Muscle layer of colon (tissue), 2 donors: ENCODE measurements around the gene TMEM14C.

Source experiments
- H3K27ac ChIP-seq: one replicate; pipeline ENCODE4 v1.7.0; 2013; ENCODE audit warnings: low read depth, mild to moderate bottlenecking, low read length, moderate library complexity
- H3K27me3 ChIP-seq, 2 donors: one replicate each; pipeline ENCODE4 v1.7.0; 2013; ENCODE audit warnings: low read length in 2 of 2, mild to moderate bottlenecking in 2 of 2; ENCODE audit not compliant: insufficient read depth in 2 of 2, control insufficient read depth in 1 of 2
- H3K36me3 ChIP-seq: one replicate; pipeline ENCODE4 v1.7.0; 2013; ENCODE audit warnings: mild to moderate bottlenecking, low read length; ENCODE audit not compliant: insufficient read depth
- H3K4me1 ChIP-seq: one replicate; pipeline ENCODE4 v1.7.0; 2013; ENCODE audit warnings: mild to moderate bottlenecking, low read length; ENCODE audit not compliant: insufficient read depth
- H3K4me3 ChIP-seq, 2 donors: one replicate each; pipeline ENCODE4 v1.7.0; 2013; ENCODE audit warnings: low read length in 2 of 2, low read depth in 1 of 2, mild to moderate bottlenecking in 1 of 2, moderate library complexity in 1 of 2
- H3K9ac ChIP-seq: one replicate; pipeline ENCODE4 v1.7.0; 2013; ENCODE audit warnings: low read length
- H3K9me3 ChIP-seq: one replicate; pipeline ENCODE4 v1.7.0; 2013; ENCODE audit warnings: mild to moderate bottlenecking, low read length
- donor health status: abdominal sarcoma.
- donor health status: Adenocarcinoma of cecum.

TMEM14C gene

GRCh38 chr6:10722820-10723566 lies at the start of gene TMEM14C:
TSS of gene TMEM14C (plus strand) at chr6:10723070. CDS start at chr6:10724614, 1,544 bp downstream.
- Histone ChIP-seq H3K4me3 (peak within 1 kb of the TSS; percentile 77 to 93), H3K9ac (peak within 1 kb of the TSS; percentile 73), H3K27ac (peak within 1 kb of the TSS; percentile 92), H3K36me3 (peaks cover 13% of the 10 kb centered on the region), H3K27me3 (no peaks in the 10 kb centered on the region), H3K4me1 (peaks cover 31% of the 10 kb centered on the region), H3K9me3 (no peaks in the 10 kb centered on the region)

- Histone ChIP-seq H3K9me3 (no peaks in the 10 kb centered on the region), H3K9ac (no peak overlapping the region), H3K36me3 (no peaks in the 10 kb centered on the region), H3K4me1 (no peaks in the 10 kb centered on the region), H3K27ac (no peak overlapping the region), H3K27me3 (no peaks in the 10 kb centered on the region), H3K4me3 (no peak overlapping the region)
These were observed 46.5 kb upstream of the TMEM14C start for GRCh38 chr6:10676403-10676802.

- Histone ChIP-seq H3K4me3 (no peak overlapping the region), H3K4me1 (no peaks in the 10 kb centered on the region), H3K9me3 (no peaks in the 10 kb centered on the region), H3K9ac (no peak overlapping the region), H3K27ac (no peak overlapping the region), H3K36me3 (no peaks in the 10 kb centered on the region), H3K27me3 (no peaks in the 10 kb centered on the region)
These were observed 44.4 kb upstream of the TMEM14C start for GRCh38 chr6:10678456-10678855.

- H3K27me3 ChIP-seq: no peaks in the 10 kb centered on the region
- H3K27ac ChIP-seq: no peak overlapping the region
- no peak overlapping the region for H3K9ac ChIP-seq
- H3K9me3 ChIP-seq: no peaks in the 10 kb centered on the region
- no peaks in the 10 kb centered on the region for H3K36me3 ChIP-seq
- no peak overlapping the region for H3K4me3 ChIP-seq
- no peaks in the 10 kb centered on the region for H3K4me1 ChIP-seq
These were observed 41.1 kb upstream of the TMEM14C start for GRCh38 chr6:10681795-10682194.

GRCh38 chr6:10682355-10682988 lies 40.4 kb upstream of the TMEM14C start:
- H3K4me3 ChIP-seq: no peak overlapping the region
- no peaks in the 10 kb centered on the region for H3K36me3 ChIP-seq
- no peaks in the 10 kb centered on the region for H3K27me3 ChIP-seq
- H3K9ac ChIP-seq: no peak overlapping the region
- H3K9me3 ChIP-seq: no peaks in the 10 kb centered on the region
- H3K27ac ChIP-seq: no peak overlapping the region
- no peaks in the 10 kb centered on the region for H3K4me1 ChIP-seq

GRCh38 chr6:10684618-10685017 lies 38.3 kb upstream of the TMEM14C start:
- Histone ChIP-seq H3K4me1 (no peaks in the 10 kb centered on the region), H3K4me3 (no peak overlapping the region), H3K27ac (no peak overlapping the region), H3K9me3 (no peaks in the 10 kb centered on the region), H3K27me3 (no peaks in the 10 kb centered on the region), H3K36me3 (no peaks in the 10 kb centered on the region), H3K9ac (no peak overlapping the region)

GRCh38 chr6:10685092-10685915 lies 37.6 kb upstream of the TMEM14C start:
- Histone ChIP-seq H3K4me3 (no peak overlapping the region), H3K9me3 (no peaks in the 10 kb centered on the region), H3K4me1 (no peaks in the 10 kb centered on the region), H3K36me3 (no peaks in the 10 kb centered on the region), H3K27me3 (no peaks in the 10 kb centered on the region), H3K27ac (no peak overlapping the region), H3K9ac (no peak overlapping the region)

GRCh38 chr6:10686901-10687300 lies 36.0 kb upstream of the TMEM14C start:
- Histone ChIP-seq H3K36me3 (no peaks in the 10 kb centered on the region), H3K9me3 (no peaks in the 10 kb centered on the region), H3K4me3 (no peak overlapping the region), H3K27me3 (no peaks in the 10 kb centered on the region), H3K27ac (no peak overlapping the region), H3K4me1 (no peaks in the 10 kb centered on the region), H3K9ac (no peak overlapping the region)

- Histone ChIP-seq H3K4me3 (no peak overlapping the region), H3K27me3 (no peaks in the 10 kb centered on the region), H3K9me3 (no peaks in the 10 kb centered on the region), H3K4me1 (no peaks in the 10 kb centered on the region), H3K36me3 (no peaks in the 10 kb centered on the region), H3K9ac (no peak overlapping the region), H3K27ac (no peak overlapping the region)
These were observed 35.3 kb upstream of the TMEM14C start for GRCh38 chr6:10687582-10687981.

- H3K4me1 ChIP-seq: peaks cover 16% of the 10 kb centered on the region
- H3K9me3 ChIP-seq: no peaks in the 10 kb centered on the region
- no peak overlapping the region for H3K9ac ChIP-seq
- no peaks in the 10 kb centered on the region for H3K27me3 ChIP-seq
- no peaks in the 10 kb centered on the region for H3K36me3 ChIP-seq
- no peak overlapping the region for H3K4me3 ChIP-seq
- no peak overlapping the region for H3K27ac ChIP-seq
These were observed 32.0 kb upstream of the TMEM14C start for GRCh38 chr6:10690651-10691445.
